ENCODE data around the gene ZBTB21.

ZBTB21 gene

GRCh38 chr21:41940431-41940830, 69.7 kb downstream of the ZBTB21 start:
- Mint-ChIP-seq H3K27me3 (ENCODE audit: low read depth) (peaks cover 6% of the 10 kb centered on the region), H3K27ac (no peak overlapping the region)

GRCh38 chr21:41939391-41939790, 70.8 kb downstream of the ZBTB21 start:
- Mint-ChIP-seq H3K4me3 (no peak overlapping the region), H3K36me3 (ENCODE audit: low read depth) (no peaks in the 10 kb centered on the region), H3K27me3 (ENCODE audit: low read depth) (peaks cover 8% of the 10 kb centered on the region), H3K4me1 (ENCODE audit: low read depth) (no peaks in the 10 kb centered on the region), H3K27ac (no peak overlapping the region), H3K9me3 (no peaks in the 10 kb centered on the region)

More at GRCh38 chr21:41940431-41940830, 69.7 kb downstream of the ZBTB21 start:
- Mint-ChIP-seq H3K9me3 (no peaks in the 10 kb centered on the region), H3K4me1 (ENCODE audit: low read depth) (no peaks in the 10 kb centered on the region), H3K4me3 (no peak overlapping the region), H3K36me3 (ENCODE audit: low read depth) (no peaks in the 10 kb centered on the region)

All from T-helper 1 cell treated with Interleukin-12 subunit alpha and Interleukin-12 subunit beta and Interleukin-4 antibody, amounts not matched to agents 30 μg/mL and 1 μg/mL, for 36 hours (primary cell).